ENCODE results near the gene RAB17.

Gene RAB17

DNA sequence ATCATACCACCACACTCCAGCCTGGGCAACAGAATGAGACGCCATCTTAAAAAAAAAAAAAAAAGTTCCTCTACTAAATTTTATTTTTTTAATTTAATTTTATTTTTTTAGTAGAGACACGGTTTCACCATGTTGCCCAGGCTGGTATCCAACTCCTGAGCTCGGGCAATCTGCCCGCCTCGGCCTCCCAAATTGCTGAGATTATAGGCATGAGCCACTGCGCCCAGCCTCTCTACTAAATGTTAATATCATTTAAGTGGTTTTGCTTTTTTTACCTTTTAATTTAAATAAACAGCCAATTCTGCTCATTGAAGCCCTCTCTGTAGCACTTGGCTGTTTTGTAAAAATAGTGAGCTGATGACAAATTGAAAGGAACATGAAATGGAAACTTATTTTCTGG, 9.2 kb downstream of the RAB17 start:
- POLR2A ChIA-PET: no interaction called here
- no peak for TF ChIP-seq SUZ12 (IDR thresholded peaks at IDR 0.05)
- no peak for TF ChIP-seq ELF4 (IDR thresholded peaks at IDR 0.05)
- TF ChIP-seq L3MBTL2 (conservative IDR thresholded peaks at IDR 0.05): no peak
- TF ChIP-seq, protein P1, sequence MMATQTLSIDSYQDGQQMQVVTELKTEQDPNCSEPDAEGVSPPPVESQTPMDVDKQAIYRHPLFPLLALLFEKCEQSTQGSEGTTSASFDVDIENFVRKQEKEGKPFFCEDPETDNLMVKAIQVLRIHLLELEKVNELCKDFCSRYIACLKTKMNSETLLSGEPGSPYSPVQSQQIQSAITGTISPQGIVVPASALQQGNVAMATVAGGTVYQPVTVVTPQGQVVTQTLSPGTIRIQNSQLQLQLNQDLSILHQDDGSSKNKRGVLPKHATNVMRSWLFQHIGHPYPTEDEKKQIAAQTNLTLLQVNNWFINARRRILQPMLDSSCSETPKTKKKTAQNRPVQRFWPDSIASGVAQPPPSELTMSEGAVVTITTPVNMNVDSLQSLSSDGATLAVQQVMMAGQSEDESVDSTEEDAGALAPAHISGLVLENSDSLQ (IDR thresholded peaks at IDR 0.05): no peak
- TF ChIP-seq TARDBP (IDR thresholded peaks at IDR 0.05): no peak
- TF ChIP-seq LEF1 (IDR thresholded peaks at IDR 0.05; ENCODE audit: borderline replicate concordance): no peak

DNA sequence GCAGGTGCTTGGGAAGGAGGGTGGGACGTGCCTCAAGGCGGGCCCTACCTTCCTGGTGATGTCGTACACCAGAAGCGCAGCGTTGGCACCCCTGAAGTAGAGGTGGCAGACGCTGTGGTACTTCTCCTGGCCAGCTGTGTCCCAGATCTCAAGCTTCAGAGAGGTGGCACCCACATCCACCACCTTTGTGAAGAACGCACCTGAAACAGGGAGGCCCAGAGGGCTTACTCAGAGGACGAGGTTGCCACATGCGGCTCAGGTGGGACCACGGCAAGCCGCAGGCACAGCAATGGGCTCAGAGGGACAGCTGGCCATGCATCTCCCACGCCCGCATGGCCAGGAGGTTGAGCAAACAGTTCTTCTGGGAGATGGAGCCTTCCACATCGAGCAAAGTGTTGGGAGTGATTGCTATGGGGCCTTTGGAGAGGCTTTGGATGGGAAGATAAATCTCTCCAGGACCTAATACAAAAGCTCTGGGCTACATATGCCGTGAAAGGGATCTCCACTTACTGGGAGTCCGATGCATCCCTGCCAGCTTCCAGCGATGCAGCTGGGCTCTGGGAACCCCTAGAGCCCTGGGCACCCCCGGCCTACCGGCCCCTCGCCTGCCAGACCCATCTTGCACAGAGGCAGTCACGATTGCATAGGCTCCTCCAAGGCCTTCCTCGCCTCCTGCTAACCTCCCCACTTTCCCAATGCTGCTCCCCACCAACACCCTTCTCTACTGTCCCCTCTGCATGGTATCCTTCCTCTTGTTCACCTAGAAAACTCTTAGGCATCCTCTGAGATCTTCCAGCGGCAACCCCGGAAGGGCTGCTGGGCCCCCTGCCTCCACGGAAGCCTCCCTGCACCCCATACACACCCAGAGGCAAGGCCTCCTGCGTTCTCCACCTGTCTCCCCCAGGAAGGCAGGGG, 12.3 kb downstream of the RAB17 start:
- CTCF ChIA-PET: no interaction called here
- no peak for TF ChIP-seq NFRKB (IDR thresholded peaks at IDR 0.05)
- TF ChIP-seq SUZ12 (IDR thresholded peaks at IDR 0.05): no peak
- TF ChIP-seq TARDBP (IDR thresholded peaks at IDR 0.05): no peak
- TF ChIP-seq L3MBTL2 (conservative IDR thresholded peaks at IDR 0.05): no peak
- no peak for TF ChIP-seq ZNF384 (IDR thresholded peaks at IDR 0.05)
- TF ChIP-seq FOXK2 (IDR thresholded peaks at IDR 0.05): no peak
- no peak for TF ChIP-seq ARNT (IDR thresholded peaks at IDR 0.05)

More for the DNA sequence above, 9.2 kb downstream of the RAB17 start:
- CTCF ChIA-PET: interaction anchor here (0.6 to 1.4 kb wide), 7 partner anchors 9 to 251 kb away, joined by 3 to 6 read pairs (median 3); no protein-coding TSS in a partner anchor
- no peak for DNase-seq (ENCODE audit: extremely low spot score)

DNA sequence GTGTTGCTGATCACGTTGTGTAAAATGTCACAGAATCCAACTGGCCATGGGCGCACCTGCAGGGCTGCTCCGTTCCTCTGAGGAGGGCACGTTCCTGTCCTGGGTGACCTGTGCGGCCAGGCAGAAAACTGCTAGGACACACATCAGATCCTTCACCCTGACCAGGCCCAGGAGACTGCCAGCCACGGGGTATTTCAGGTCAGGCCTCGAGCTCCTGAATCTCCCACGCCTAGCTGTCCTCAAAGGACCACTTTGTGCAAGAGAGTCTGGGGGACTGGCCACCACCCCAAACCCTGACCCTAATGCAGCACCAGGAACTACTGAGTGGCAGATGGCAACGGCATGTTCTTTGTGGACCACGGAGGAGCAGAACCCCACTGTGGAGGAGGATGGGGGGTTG, 13.1 kb downstream of the RAB17 start:
- DNase-seq (ENCODE audit: extremely low spot score): no peak
- TF ChIP-seq ELF4 (IDR thresholded peaks at IDR 0.05) (no peak), SP1 (IDR thresholded peaks at IDR 0.05) (no peak), HDGF (IDR thresholded peaks at IDR 0.05; ENCODE audit: borderline replicate concordance) (no peak), ZNF384 (IDR thresholded peaks at IDR 0.05) (no peak), BHLHE40 (IDR thresholded peaks at IDR 0.05; ENCODE audit: borderline replicate concordance) (no peak), NFRKB (IDR thresholded peaks at IDR 0.05) (no peak), L3MBTL2 (conservative IDR thresholded peaks at IDR 0.05) (no peak), FOXM1 (IDR thresholded peaks at IDR 0.05; ENCODE audit: borderline replicate concordance) (no peak), TARDBP (IDR thresholded peaks at IDR 0.05) (no peak), FOXK2 (IDR thresholded peaks at IDR 0.05) (no peak), CTBP1 (IDR thresholded peaks at IDR 0.05; ENCODE audit: borderline replicate concordance) (no peak), FOXA1 (IDR thresholded peaks at IDR 0.05) (no peak), ARNT (IDR thresholded peaks at IDR 0.05) (no peak), SUZ12 (IDR thresholded peaks at IDR 0.05) (no peak), LEF1 (IDR thresholded peaks at IDR 0.05; ENCODE audit: borderline replicate concordance) (no peak)
- TF ChIP-seq, protein P1 (IDR thresholded peaks at IDR 0.05): no peak
- POLR2A ChIA-PET: no interaction called here
- CTCF ChIA-PET: no interaction called here

More for the DNA sequence above, 12.3 kb downstream of the RAB17 start:
- no peak for DNase-seq (ENCODE audit: extremely low spot score)
- POLR2A ChIA-PET: no interaction called here

DNA sequence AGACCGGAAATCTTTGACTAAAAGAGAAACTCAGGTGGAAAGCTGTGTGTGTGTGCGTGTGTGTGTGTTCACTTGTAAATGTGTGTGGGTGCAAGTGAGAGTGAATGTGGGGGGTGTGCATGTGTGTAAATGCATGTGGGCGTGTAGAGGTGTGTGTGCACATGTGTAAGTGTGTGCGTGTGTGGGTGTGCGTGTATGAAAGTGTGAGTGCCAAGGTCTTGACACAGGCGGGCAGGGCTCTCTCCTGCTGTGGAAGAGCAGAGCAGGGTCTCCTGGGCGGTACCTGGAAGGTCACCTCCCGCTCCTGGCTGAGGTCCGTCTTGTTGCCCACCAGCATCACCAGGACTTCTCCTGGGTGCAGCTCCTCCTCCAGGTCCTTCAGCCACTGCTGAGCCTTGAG, 13.6 kb downstream of the RAB17 start:
- no peak for DNase-seq (ENCODE audit: extremely low spot score)
- ChIA-PET CTCF (no interaction called here), POLR2A (no interaction called here)
- TF ChIP-seq FOXK2 (IDR thresholded peaks at IDR 0.05): no peak
- no peak for TF ChIP-seq BHLHE40 (IDR thresholded peaks at IDR 0.05; ENCODE audit: borderline replicate concordance)
- TF ChIP-seq, protein P1 (IDR thresholded peaks at IDR 0.05): no peak
- no peak for TF ChIP-seq SUZ12 (IDR thresholded peaks at IDR 0.05)

DNA sequence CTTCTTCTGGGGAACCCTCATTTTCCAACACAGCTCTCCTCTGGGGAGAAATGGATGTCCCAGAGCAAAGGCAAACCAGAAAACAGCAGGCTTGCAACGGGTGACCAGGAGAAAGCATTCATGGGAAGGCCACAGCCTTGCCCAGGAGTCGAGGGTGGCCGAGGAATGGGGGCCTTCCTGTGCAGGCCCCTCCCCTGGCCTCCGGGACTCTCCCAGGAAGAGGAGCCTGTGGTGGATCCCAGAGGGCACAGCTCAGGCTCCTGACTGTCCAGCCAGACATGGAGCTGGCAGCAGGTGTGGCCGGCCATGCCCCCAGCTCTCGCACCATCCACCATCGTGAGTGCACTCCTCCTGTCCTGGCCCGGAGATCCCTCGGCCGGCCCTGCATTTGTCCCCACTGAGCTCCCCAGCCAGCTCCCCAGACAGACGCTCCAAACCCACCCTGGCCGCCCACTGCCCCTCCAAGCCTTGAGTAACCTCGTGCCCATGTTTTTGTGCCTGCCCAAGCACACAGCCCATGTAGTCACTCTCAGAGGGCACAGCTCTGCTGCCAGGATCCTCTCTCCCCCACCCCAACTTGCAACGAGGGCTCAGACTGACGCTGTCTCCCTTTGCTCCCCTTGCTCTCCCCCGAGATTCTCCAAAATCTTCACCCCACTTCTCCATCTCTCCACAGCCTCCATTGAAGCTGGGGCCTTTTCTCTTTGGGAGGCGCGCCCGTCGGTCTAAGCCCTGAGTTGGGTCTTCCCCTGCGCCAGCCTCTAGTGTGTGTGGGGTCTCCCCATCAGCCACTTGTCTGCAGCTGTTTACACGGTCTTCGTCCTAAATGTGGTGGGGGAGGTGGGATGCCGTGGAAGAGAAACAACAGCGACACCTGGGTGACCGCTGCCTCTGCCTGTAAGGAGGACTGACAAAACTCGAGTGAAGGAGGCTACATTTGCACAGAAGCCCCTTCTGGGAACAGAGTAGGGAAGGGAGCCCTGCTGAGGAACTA, 14.4 kb downstream of the RAB17 start:
- TF ChIP-seq NFRKB (IDR thresholded peaks at IDR 0.05): no peak
- TF ChIP-seq TARDBP (IDR thresholded peaks at IDR 0.05): no peak
- TF ChIP-seq, protein P1 (IDR thresholded peaks at IDR 0.05): no peak
- TF ChIP-seq HDGF (IDR thresholded peaks at IDR 0.05; ENCODE audit: borderline replicate concordance): no peak
- TF ChIP-seq FOXA1 (IDR thresholded peaks at IDR 0.05): no peak
- TF ChIP-seq FOXK2 (IDR thresholded peaks at IDR 0.05): no peak
- no peak for TF ChIP-seq ZNF384 (IDR thresholded peaks at IDR 0.05)
- POLR2A ChIA-PET: no interaction called here
- CTCF ChIA-PET: interaction anchor here (4.4 kb wide), 1 partner anchor 63 kb away, joined by 63 read pairs; no protein-coding TSS in a partner anchor
- DNase-seq (ENCODE audit: extremely low spot score): no peak
